Activated T-cell treated with anti-CD3 and anti-CD28 coated beads, Interleukin-2, amount 50 U/mL, for 1 hour (primary cell): ENCODE data around the gene SRF.

Source experiments
- DNase-seq: peaks from one replicate; pipeline ENCODE4 v3.0.0-alpha.2; 2020

Gene SRF

DNA sequence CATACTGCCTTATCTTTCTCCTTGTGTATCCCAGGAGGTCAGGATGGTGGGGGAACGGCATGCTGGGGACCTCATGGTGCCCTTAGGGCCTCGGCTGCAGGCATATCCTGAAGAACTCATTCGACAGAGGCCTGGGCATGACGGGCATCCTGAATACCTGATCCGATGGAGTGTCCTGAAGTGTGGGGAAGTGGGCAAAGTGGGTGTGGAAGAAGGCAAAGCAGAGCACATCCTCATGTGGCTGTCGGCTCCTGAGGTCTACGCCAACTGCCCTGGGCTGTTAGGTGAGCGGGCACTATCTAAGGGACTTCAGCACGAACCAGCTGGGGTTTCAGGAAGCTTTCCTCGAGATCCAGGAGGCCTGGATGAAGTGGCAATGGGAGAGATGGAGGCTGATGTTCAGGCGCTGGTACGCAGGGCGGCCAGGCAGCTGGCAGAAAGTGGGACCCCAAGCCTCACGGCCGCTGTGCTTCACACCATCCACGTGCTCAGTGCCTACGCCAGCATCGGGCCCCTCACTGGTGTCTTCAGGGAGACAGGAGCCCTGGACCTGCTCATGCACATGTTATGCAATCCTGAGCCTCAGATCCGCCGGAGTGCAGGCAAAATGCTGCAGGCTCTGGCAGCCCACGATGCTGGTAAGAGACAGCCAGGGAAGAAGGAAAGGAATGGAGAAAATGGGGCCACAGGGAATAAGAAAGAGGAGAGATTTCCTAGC is 13.4 kb downstream of the SRF start:
- no peak for DNase-seq

GRCh38 chr6:43185391-43185985 is 14.4 kb downstream of the SRF start:
- DNase-seq = no peak

DNA sequence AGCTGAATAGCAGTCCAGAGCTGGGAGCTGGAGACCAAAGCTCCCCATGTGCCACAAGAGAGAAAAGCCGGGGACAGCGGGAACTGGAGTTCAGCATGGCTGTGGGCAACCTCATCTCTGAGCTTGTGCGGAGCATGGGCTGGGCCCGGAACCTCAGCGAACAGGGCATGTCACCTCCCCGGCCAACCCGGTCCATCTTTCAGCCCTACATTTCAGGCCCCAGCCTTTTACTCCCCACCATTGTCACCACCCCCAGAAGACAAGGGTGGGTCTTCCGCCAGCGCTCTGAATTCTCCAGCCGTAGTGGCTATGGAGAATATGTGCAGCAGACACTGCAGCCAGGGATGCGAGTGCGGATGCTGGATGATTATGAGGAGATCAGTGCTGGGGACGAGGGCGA is 14.9 kb downstream of the SRF start:
- no peak for DNase-seq

GRCh38 chr6:43186706-43187105 is 15.6 kb downstream of the SRF start:
- DNase-seq = no peak

DNA sequence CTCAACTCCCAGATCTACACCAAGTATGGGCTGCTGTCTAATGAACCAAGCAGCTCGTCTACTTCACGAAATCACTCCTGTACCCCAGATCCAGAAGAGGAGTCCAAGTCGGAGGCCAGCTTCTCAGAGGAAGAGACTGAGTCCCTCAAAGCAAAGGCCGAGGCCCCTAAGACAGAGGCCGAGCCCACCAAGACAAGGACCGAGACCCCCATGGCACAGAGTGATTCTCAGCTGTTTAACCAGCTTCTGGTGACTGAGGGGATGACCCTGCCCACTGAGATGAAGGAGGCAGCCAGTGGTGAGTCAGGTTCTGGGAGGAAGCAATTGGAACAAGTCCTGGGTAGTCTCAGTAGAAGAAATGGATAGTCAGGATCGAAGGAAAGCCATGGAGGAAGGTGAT is 16.8 kb downstream of the SRF start:
- DNase-seq = no peak

- no peak for DNase-seq
Measured at GRCh38 chr6:43188426-43188825, 17.4 kb downstream of the SRF start.

- no peak for DNase-seq
Measured at GRCh38 chr6:43189776-43190304, 18.8 kb downstream of the SRF start.

- no peak for DNase-seq
Measured at GRCh38 chr6:43192911-43193310, 21.8 kb downstream of the SRF start.

GRCh38 chr6:43193929-43194328 is 22.9 kb downstream of the SRF start:
- no peak for DNase-seq

GRCh38 chr6:43196337-43196736 is 25.3 kb downstream of the SRF start:
- no peak for DNase-seq

- no peak for DNase-seq
Measured at GRCh38 chr6:43199912-43200311, 28.8 kb downstream of the SRF start.

DNA sequence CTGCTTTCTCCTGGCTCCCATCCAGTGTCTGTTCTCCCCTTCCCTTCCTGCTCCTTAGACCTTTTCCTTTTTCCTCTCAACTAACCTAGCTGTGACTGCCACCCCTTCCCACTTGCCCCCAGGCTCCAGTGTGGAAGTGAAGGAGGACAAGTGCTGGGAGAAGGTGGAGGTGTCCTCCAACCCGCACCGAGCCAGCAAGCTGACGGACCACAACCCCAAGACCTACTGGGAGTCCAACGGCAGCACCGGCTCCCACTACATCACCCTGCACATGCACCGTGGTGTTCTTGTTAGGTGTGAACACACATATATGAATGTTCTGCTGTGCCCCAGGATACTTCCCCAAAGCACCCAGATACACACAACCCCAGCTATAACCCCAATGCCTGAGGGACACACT is 29.5 kb downstream of the SRF start:
- no peak for DNase-seq

- DNase-seq = no peak
Measured at GRCh38 chr6:43202451-43202850, 31.4 kb downstream of the SRF start.

- DNase-seq = no peak
Measured at GRCh38 chr6:43203029-43203717, 32.1 kb downstream of the SRF start.

DNA sequence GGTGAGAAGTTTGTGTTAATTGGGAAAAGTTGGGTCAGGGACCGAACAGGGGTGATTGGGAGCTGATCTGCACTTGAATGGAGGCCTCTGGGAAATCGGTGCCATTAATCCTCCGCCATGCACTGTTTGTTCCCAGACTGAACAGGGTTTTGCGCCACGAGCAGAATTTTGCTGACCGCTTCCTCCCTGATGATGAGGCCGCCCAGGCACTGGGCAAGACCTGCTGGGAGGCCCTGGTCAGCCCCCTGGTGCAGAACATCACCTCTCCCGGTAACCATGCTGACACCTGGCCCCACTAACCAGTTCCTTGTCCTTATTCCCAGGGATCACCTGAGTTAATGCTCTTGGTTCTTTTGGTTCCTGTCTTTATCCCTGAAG is 32.6 kb downstream of the SRF start:
- DNase-seq = no peak

GRCh38 chr6:43204271-43205105 is 33.4 kb downstream of the SRF start:
- DNase-seq = no peak

GRCh38 chr6:43205849-43206248 is 34.8 kb downstream of the SRF start:
- DNase-seq = no peak

GRCh38 chr6:43207286-43207685 is 36.2 kb downstream of the SRF start:
- no peak for DNase-seq

DNA sequence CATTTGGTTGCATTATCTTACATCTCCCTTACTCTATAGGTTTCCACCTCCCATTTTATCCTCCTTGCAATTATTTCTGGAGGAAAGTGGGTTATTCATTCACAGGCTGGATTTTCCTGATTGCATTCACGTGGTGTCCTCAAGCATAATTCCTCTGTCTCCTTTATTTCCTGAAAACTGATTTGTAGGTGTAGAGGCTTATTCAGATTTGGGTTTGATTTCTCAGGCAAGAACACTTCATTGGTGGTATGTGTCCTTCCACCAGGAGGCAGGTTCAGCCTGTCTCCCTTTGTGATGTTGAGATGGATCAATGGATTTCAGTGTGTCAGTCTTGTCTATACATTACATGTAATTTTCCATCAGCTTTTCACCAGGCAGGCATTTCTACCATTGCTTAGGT is 40.9 kb downstream of the SRF start:
- DNase-seq = no peak

GRCh38 chr6:43213431-43213830 is 42.4 kb downstream of the SRF start:
- no peak for DNase-seq

GRCh38 chr6:43215066-43215465 is 44.0 kb downstream of the SRF start:
- DNase-seq = no peak

DNA sequence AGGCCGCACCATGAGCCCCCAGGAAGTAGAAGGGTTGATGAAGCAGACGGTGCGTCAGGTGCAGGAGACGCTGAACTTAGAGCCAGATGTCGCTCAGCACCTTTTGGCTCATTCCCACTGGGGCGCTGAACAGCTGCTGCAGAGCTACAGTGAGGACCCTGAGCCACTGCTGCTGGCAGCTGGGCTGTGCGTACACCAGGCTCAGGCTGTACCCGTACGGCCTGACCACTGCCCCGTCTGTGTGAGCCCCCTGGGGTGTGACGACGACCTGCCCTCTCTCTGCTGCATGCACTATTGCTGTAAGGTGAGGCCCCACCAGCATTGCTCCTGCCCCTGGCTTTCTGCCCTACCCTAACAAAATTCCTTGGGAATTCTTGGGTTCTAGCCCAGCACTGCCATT is 45.1 kb downstream of the SRF start:
- no peak for DNase-seq

DNA sequence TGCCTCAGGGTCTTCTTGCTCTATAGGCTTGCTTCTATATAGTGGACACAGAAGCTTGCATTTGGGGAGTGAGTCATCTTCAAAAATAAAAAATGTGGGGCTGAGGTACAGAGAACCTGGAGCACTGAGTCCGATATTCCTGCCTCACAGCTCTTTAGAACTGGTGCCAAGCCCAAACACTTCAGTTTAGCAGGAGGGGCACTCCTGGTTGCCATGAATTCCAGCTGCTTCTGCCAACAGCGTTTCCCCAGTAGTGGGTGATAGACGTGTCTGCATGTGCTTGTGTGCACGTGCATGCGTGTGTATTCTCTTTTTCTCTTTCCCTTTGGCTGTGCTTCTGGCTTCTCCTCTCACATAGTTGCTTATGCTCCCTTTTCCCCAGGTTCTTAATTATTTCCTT is 46.3 kb downstream of the SRF start:
- DNase-seq = no peak
